Panc1 (cell line): ENCODE results near the gene OR13C4. TPM values are rescaled to one million over a fixed set of nuclear protein-coding genes. Genes with fewer than 3 reads are reported as not detected.

Experiments
- ATAC-seq: fragments of 200-7000 bp; cut with Tn5 transposase; 2 replicates; pipeline ENCODE4 v1.9.1; 2020; ENCODE audit warnings: mild to moderate bottlenecking, moderate library complexity
- BruUV-seq: library from RNA; stranded (reverse); fragments of 400-500 nt; replicated peaks from 2 replicates; lab custom pipeline; 2021; lab: Mats Ljungman, UMichigan
- CTCF ChIA-PET: fragments of 300-600 bp; sonication (Branson Sonifier 250); formaldehyde crosslinking; loops from one replicate; lab custom pipeline; 2022; ENCODE audit warnings: antibody characterized with exemption; lab: Charles Lee
- POLR2A ChIA-PET: fragments of 300-600 bp; sonication (Branson Sonifier 250); formaldehyde crosslinking; loops from one replicate; lab custom pipeline; 2022; ENCODE audit warnings: antibody characterized with exemption; lab: Charles Lee
- DNase-seq: peaks from one replicate; pipeline ENCODE4 v3.0.0-alpha.2; 2010; ENCODE audit warnings: low read depth, low spot score
- H3K27ac ChIP-seq: 2 replicates; pipeline ENCODE4 v1.5.1; 2011; ENCODE audit warnings: mild to moderate bottlenecking, low read length, inconsistent platforms
- H3K27me3 ChIP-seq: fragments of 200-500 bp; sonication (Bioruptor generic); 2 replicates; pipeline ENCODE4 v1.6.0; 2014; ENCODE audit warnings: low read length, inconsistent platforms; ENCODE audit not compliant: control insufficient read depth, insufficient read depth
- H3K36me3 ChIP-seq: fragments of 200-500 bp; sonication (Bioruptor generic); 2 replicates; pipeline ENCODE4 v1.5.1; 2014; ENCODE audit warnings: inconsistent platforms, mild to moderate bottlenecking, low read length, moderate library complexity; ENCODE audit not compliant: control insufficient read depth, insufficient read depth
- H3K4me1 ChIP-seq: 2 replicates; pipeline ENCODE4 v1.5.1; 2011; ENCODE audit warnings: inconsistent platforms, mild to moderate bottlenecking, low read length, moderate library complexity; ENCODE audit not compliant: control insufficient read depth, insufficient read depth
- H3K4me3 ChIP-seq, 2 experiments: 2 replicates each; pipeline ENCODE4 v1.5.1; 2011 to 2012; ENCODE audit warnings: low read depth in 2 of 2, low read length in 2 of 2, mild to moderate bottlenecking in 2 of 2, inconsistent platforms in 1 of 2, moderate library complexity in 1 of 2
- H3K9me3 ChIP-seq: fragments of 200-500 bp; sonication (Bioruptor generic); 2 replicates; pipeline ENCODE4 v1.5.1; 2014; ENCODE audit warnings: low read depth, mild to moderate bottlenecking, inconsistent platforms, low read length, moderate library complexity; ENCODE audit not compliant: control insufficient read depth, insufficient read depth
- POLR2AphosphoS5 ChIP-seq: IDR thresholded peaks from 2 replicates; pipeline ENCODE4 v1.6.1; 2012; ENCODE audit warnings: mild to moderate bottlenecking, low read depth, low read length, moderate library complexity
- SIN3A ChIP-seq: IDR thresholded peaks from 2 replicates; pipeline ENCODE4 v1.6.1; 2012; ENCODE audit warnings: low read depth, mild to moderate bottlenecking, low read length, moderate library complexity, borderline replicate concordance; ENCODE audit not compliant: insufficient read depth
- TCF7L2 ChIP-seq: IDR thresholded peaks from 2 replicates; pipeline ENCODE4 v1.6.1; 2011; ENCODE audit warnings: mild to moderate bottlenecking, low read depth, low read length, inconsistent platforms
- in situ Hi-C: cut with HindIII; loops from 2 replicates; pipeline ENCODE4 v1.10.0; 2016; ENCODE audit warnings: low sequenced_read_pairs, low pct_unique_long_range_greater_than_20kb
- intact Hi-C: fragments of 100-400 bp; cut with micrococcal nuclease; formaldehyde crosslinking; loops from one replicate; pipeline ENCODE4 v1.10.0; 2022; ENCODE audit not compliant: unreplicated experiment
- total RNA-seq: library from RNA; stranded (reverse); gene quantifications from one replicate; pipeline ENCODE4 v1.2.1, GENCODE V29; 2021; ENCODE audit not compliant: unreplicated experiment
- TF ChIP-seq, protein P1 (sequence below), 2 experiments: IDR thresholded peaks; 2 replicates each; pipeline ENCODE4 v1.6.1; 2011 to 2012; ENCODE audit warnings: low read depth in 2 of 2, control low read depth in 1 of 2, low read length in 1 of 2, mild to moderate bottlenecking in 1 of 2, moderate library complexity in 1 of 2; ENCODE audit not compliant: insufficient read depth in 1 of 2
- TF ChIP-seq, protein P2 (sequence below): fragments of 450-650 bp; IDR thresholded peaks from 2 replicates; pipeline ENCODE4 v1.5.1; 2017; ENCODE audit warnings: mild to moderate bottlenecking

Gene OR13C4
- total RNA-seq, 1 experiment from 2014 or later = not detected

DNA sequence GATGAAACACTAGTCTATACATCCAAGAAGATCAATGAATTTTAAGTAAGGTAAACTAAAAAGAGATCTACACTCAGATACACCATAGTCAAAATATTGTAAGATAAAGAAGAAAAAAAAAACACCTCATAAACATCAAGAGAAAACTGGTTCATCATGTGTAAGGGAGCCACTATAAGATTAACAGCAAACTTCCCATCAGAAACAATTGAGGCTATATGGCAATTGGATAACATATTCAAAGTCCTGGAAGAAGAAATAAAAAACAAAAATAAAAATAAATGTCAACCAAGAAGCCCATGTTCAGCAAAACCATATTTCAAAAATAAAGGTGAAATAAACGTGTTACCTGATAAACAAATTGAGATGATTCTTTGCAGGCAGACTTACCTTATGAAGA, 45.6 kb upstream of the OR13C4 start:
- BruUV-seq = no TSS peak
- ATAC-seq = no peak

GRCh38 chr9:104568868-104569267, 41.9 kb upstream of the OR13C4 start, which contains the start of gene OR13C8:
Gene OR13C8, plus strand, starts transcription at chr9:104569168. Its CDS starts 0 bp downstream, at chr9:104569168.
- TF ChIP-seq SIN3A = no peak
- TF ChIP-seq, protein P1, sequence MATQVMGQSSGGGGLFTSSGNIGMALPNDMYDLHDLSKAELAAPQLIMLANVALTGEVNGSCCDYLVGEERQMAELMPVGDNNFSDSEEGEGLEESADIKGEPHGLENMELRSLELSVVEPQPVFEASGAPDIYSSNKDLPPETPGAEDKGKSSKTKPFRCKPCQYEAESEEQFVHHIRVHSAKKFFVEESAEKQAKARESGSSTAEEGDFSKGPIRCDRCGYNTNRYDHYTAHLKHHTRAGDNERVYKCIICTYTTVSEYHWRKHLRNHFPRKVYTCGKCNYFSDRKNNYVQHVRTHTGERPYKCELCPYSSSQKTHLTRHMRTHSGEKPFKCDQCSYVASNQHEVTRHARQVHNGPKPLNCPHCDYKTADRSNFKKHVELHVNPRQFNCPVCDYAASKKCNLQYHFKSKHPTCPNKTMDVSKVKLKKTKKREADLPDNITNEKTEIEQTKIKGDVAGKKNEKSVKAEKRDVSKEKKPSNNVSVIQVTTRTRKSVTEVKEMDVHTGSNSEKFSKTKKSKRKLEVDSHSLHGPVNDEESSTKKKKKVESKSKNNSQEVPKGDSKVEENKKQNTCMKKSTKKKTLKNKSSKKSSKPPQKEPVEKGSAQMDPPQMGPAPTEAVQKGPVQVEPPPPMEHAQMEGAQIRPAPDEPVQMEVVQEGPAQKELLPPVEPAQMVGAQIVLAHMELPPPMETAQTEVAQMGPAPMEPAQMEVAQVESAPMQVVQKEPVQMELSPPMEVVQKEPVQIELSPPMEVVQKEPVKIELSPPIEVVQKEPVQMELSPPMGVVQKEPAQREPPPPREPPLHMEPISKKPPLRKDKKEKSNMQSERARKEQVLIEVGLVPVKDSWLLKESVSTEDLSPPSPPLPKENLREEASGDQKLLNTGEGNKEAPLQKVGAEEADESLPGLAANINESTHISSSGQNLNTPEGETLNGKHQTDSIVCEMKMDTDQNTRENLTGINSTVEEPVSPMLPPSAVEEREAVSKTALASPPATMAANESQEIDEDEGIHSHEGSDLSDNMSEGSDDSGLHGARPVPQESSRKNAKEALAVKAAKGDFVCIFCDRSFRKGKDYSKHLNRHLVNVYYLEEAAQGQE (IDR thresholded peaks at IDR 0.05; ENCODE audit: insufficient read depth in 1 of 2, low read depth in 2 of 2, low read length in 1 of 2) = no peak
- TF ChIP-seq, protein P2, sequence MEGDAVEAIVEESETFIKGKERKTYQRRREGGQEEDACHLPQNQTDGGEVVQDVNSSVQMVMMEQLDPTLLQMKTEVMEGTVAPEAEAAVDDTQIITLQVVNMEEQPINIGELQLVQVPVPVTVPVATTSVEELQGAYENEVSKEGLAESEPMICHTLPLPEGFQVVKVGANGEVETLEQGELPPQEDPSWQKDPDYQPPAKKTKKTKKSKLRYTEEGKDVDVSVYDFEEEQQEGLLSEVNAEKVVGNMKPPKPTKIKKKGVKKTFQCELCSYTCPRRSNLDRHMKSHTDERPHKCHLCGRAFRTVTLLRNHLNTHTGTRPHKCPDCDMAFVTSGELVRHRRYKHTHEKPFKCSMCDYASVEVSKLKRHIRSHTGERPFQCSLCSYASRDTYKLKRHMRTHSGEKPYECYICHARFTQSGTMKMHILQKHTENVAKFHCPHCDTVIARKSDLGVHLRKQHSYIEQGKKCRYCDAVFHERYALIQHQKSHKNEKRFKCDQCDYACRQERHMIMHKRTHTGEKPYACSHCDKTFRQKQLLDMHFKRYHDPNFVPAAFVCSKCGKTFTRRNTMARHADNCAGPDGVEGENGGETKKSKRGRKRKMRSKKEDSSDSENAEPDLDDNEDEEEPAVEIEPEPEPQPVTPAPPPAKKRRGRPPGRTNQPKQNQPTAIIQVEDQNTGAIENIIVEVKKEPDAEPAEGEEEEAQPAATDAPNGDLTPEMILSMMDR = no peak
- TF ChIP-seq POLR2AphosphoS5 = no peak
- TF ChIP-seq TCF7L2 = no peak
- Histone ChIP-seq H3K4me3 (no peak within 1 kb of the TSS), H3K27me3 (no peaks in the 10 kb centered on the region), H3K27ac (no peak within 1 kb of the TSS), H3K9me3 (no peaks in the 10 kb centered on the region), H3K36me3 (no peaks in the 10 kb centered on the region), H3K4me1 (no peaks in the 10 kb centered on the region)
- no TSS peak for BruUV-seq
- DNase-seq (no peak), ATAC-seq (no peak)
- ChIA-PET POLR2A (no interaction called here), CTCF (no interaction called here)
- intact Hi-C loops = no loop called here
- in situ Hi-C loops = no loop called here

More for the DNA sequence above, 45.6 kb upstream of the OR13C4 start:
- no peaks in the 10 kb centered on the region for H3K9me3 ChIP-seq
- ChIA-PET CTCF (no interaction called here), POLR2A (no interaction called here)
- H3K27me3 ChIP-seq = no peaks in the 10 kb centered on the region
- H3K36me3 ChIP-seq = no peaks in the 10 kb centered on the region
- DNase-seq = no peak
- intact Hi-C loops = no loop called here
- H3K4me3 ChIP-seq = no peak overlapping the region
- in situ Hi-C loops = no loop called here
- no peaks in the 10 kb centered on the region for H3K4me1 ChIP-seq
- TF ChIP-seq, protein P2 = no peak
- TF ChIP-seq TCF7L2 (no peak), POLR2AphosphoS5 (no peak), SIN3A (no peak)
- TF ChIP-seq, protein P1 (IDR thresholded peaks at IDR 0.05; ENCODE audit: insufficient read depth in 1 of 2, low read depth in 2 of 2, low read length in 1 of 2) = no peak
- no peak overlapping the region for H3K27ac ChIP-seq
